KMS-11 (cell line): Measurements from ENCODE around the gene ZNHIT1.

Experiments used
- H2AFZ ChIP-seq: fragments of 200-600 bp; sonication (generic); 2 replicates; pipeline ENCODE4 v1.6.1; 2016; ENCODE audit warnings: antibody characterized with exemption, mixed run types, low read depth
- H3K27ac ChIP-seq: fragments of 200-600 bp; sonication (generic); 2 replicates; pipeline ENCODE4 v1.6.1; 2016; ENCODE audit warnings: mild to moderate bottlenecking, mixed run types
- H3K27me3 ChIP-seq: fragments of 200-600 bp; sonication (generic); 2 replicates; pipeline ENCODE4 v1.6.1; 2017; ENCODE audit warnings: mild to moderate bottlenecking, low read depth, mixed run types, moderate library complexity; ENCODE audit not compliant: insufficient read depth
- H3K36me3 ChIP-seq: fragments of 200-600 bp; sonication (generic); 2 replicates; pipeline ENCODE4 v1.6.1; 2017; ENCODE audit warnings: mild to moderate bottlenecking, mixed run types; ENCODE audit not compliant: insufficient read depth
- H3K4me1 ChIP-seq: fragments of 200-600 bp; sonication (generic); 2 replicates; pipeline ENCODE4 v1.6.1; 2016; ENCODE audit warnings: mild to moderate bottlenecking, low read depth, mixed run types; ENCODE audit not compliant: poor library complexity, severe bottlenecking
- H3K4me2 ChIP-seq: fragments of 200-600 bp; sonication (generic); 2 replicates; pipeline ENCODE4 v1.7.0; 2016; ENCODE audit warnings: mild to moderate bottlenecking, mixed run types
- H3K4me3 ChIP-seq: fragments of 200-600 bp; sonication (generic); IDR thresholded peaks from 2 replicates; pipeline ENCODE4 v1.6.1; 2017; ENCODE audit warnings: low read depth, low read length, mixed read lengths; ENCODE audit not compliant: insufficient read depth
- H3K79me2 ChIP-seq: fragments of 200-600 bp; sonication (generic); 2 replicates; pipeline ENCODE4 v1.6.1; 2016; ENCODE audit warnings: low read depth, mixed run types; ENCODE audit not compliant: insufficient read depth
- H3K9ac ChIP-seq: fragments of 200-600 bp; sonication (generic); 2 replicates; pipeline ENCODE4 v1.6.1; 2016; ENCODE audit warnings: mild to moderate bottlenecking, mixed run types
- H4K20me1 ChIP-seq: fragments of 200-600 bp; sonication (generic); 2 replicates; pipeline ENCODE4 v1.6.1; 2016; ENCODE audit warnings: mild to moderate bottlenecking, mixed run types; ENCODE audit not compliant: insufficient read depth
- CTCF ChIP-seq: fragments of 200-600 bp; sonication (generic); conservative IDR thresholded peaks from 2 replicates; pipeline ENCODE4 v1.6.1; 2017; ENCODE audit warnings: low read depth, mild to moderate bottlenecking, antibody characterized with exemption, low read length, moderate library complexity, mixed read lengths

ZNHIT1 gene

GRCh38 chr7:101223528-101223927, 5.6 kb downstream of the ZNHIT1 start:
- H4K20me1 ChIP-seq, result no peaks in the 10 kb centered on the region

GRCh38 chr7:101225650-101226049, 7.7 kb downstream of the ZNHIT1 start:
- Histone ChIP-seq H3K4me2 (no peak overlapping the region), H3K4me1 (no peaks in the 10 kb centered on the region)

More at GRCh38 chr7:101223528-101223927, 5.6 kb downstream of the ZNHIT1 start:
- no peak overlapping the region for H3K4me3 ChIP-seq
- H3K79me2 ChIP-seq, result peaks cover 9% of the 10 kb centered on the region; the same call in 1 of the 2 replicates
- no peaks in the 10 kb centered on the region for H3K4me1 ChIP-seq
- H3K27ac ChIP-seq, result no peak overlapping the region
- H2AFZ ChIP-seq, result no peak overlapping the region
- no peaks in the 10 kb centered on the region for H3K36me3 ChIP-seq
- no peak overlapping the region for H3K4me2 ChIP-seq
- no peak for TF ChIP-seq CTCF
- no peaks in the 10 kb centered on the region for H3K27me3 ChIP-seq
- H3K9ac ChIP-seq, result no peak overlapping the region

GRCh38 chr7:101226721-101227120, 8.8 kb downstream of the ZNHIT1 start:
- TF ChIP-seq CTCF, result no peak

More at GRCh38 chr7:101225650-101226049, 7.7 kb downstream of the ZNHIT1 start:
- Histone ChIP-seq H2AFZ (no peak overlapping the region), H3K27ac (no peak overlapping the region), H3K9ac (no peak overlapping the region), H3K79me2 (peaks cover 3% of the 10 kb centered on the region; the same call in 1 of the 2 replicates), H3K36me3 (no peaks in the 10 kb centered on the region), H4K20me1 (no peaks in the 10 kb centered on the region), H3K27me3 (no peaks in the 10 kb centered on the region), H3K4me3 (no peak overlapping the region)
- no peak for TF ChIP-seq CTCF

GRCh38 chr7:101231644-101232043, 13.7 kb downstream of the ZNHIT1 start:
- Histone ChIP-seq H3K9ac (no peak overlapping the region), H2AFZ (no peak overlapping the region), H3K27me3 (no peaks in the 10 kb centered on the region), H3K4me1 (no peaks in the 10 kb centered on the region), H3K36me3 (no peaks in the 10 kb centered on the region), H3K4me3 (no peak overlapping the region), H4K20me1 (no peaks in the 10 kb centered on the region), H3K27ac (no peak overlapping the region), H3K4me2 (no peak overlapping the region), H3K79me2 (no peaks in the 10 kb centered on the region)
- TF ChIP-seq CTCF, result no peak

More at GRCh38 chr7:101226721-101227120, 8.8 kb downstream of the ZNHIT1 start:
- H3K79me2 ChIP-seq, result no peaks in the 10 kb centered on the region; the same call in 1 of the 2 replicates
- H3K4me2 ChIP-seq, result no peak overlapping the region
- no peak overlapping the region for H3K9ac ChIP-seq
- H2AFZ ChIP-seq, result no peak overlapping the region
- no peak overlapping the region for H3K27ac ChIP-seq
- H3K36me3 ChIP-seq, result no peaks in the 10 kb centered on the region
- no peaks in the 10 kb centered on the region for H3K4me1 ChIP-seq
- no peaks in the 10 kb centered on the region for H3K27me3 ChIP-seq
- H3K4me3 ChIP-seq, result no peak overlapping the region
- no peaks in the 10 kb centered on the region for H4K20me1 ChIP-seq
